Lower lobe of right lung (tissue), 2 donors: ENCODE data around the gene TRAF7. TPM values are rescaled to one million over a fixed set of nuclear protein-coding genes. Genes with fewer than 3 reads are reported as not detected.

Experiments used
- ATAC-seq, 2 donors: fragments of 200-7000 bp; cut with Tn5 transposase; one replicate each; pipeline ENCODE4 v1.9.1; 2020 to 2022; ENCODE audit warnings: mild to moderate bottlenecking in 2 of 2, moderate library complexity in 2 of 2
- DNase-seq: peaks from one replicate; pipeline ENCODE4 v3.0.0-alpha.2; 2020
- H3K27ac ChIP-seq: fragments of 200-600 bp; one replicate; pipeline ENCODE4 v1.8.0; 2022
- H3K27me3 ChIP-seq: fragments of 200-600 bp; one replicate; pipeline ENCODE4 v1.8.0; 2022; ENCODE audit warnings: low read depth
- H3K36me3 ChIP-seq: fragments of 200-600 bp; one replicate; pipeline ENCODE4 v1.8.0; 2022; ENCODE audit warnings: mild to moderate bottlenecking
- H3K4me1 ChIP-seq: fragments of 200-600 bp; one replicate; pipeline ENCODE4 v1.8.0; 2022
- H3K4me3 ChIP-seq: fragments of 200-600 bp; one replicate; pipeline ENCODE4 v1.8.0; 2022; ENCODE audit warnings: mild to moderate bottlenecking
- H3K9me3 ChIP-seq: fragments of 200-600 bp; one replicate; pipeline ENCODE4 v1.8.0; 2022
- intact Hi-C: fragments of 100-400 bp; cut with DNase I; formaldehyde crosslinking; loops from one replicate; pipeline ENCODE4 v1.11.0; 2022
- total RNA-seq: library from RNA; stranded (reverse); fragmentation: NEBNext Ultra II Directional; extraction: Animal tissue kit (Norgen Biotek cat#: 25700); gene quantifications from one replicate; pipeline ENCODE4 v1.2.1, GENCODE V29; 2021
- TF ChIP-seq, protein P1 (sequence below): fragments of 200-600 bp; IDR thresholded peaks from one replicate; pipeline ENCODE4 v1.8.0; 2022; ENCODE audit warnings: antibody characterized with exemption, mild to moderate bottlenecking
- donor health status: DM: no; HTN: yes; CAD: no; lungs with severe emphysema.

TRAF7 gene
- total RNA-seq, 1 donor from 2014 or later, result 61.9 TPM

DNA sequence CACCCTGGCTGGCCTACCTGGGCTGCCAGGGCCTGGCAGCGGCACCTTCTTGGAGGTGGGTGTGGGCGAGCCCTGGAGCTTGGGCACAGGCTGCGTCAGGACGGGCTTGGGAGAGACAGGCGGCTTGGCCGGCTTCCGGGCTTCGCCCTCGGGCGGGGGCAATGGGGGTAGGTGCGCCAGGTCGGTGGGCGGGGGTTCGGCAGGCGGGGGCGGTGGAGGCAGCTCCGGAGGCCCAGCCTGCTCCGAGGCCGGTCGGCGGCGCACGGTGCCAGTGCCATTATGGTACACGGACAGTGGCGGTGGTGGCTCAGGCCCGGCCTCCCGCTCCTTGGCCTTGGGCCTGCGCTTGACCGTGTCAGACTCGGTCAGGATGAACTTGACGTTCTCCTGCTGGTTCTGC, 24.0 kb downstream of the TRAF7 start:
- Histone ChIP-seq H3K4me3 (no peak overlapping the region), H3K27me3 (no peaks in the 10 kb centered on the region), H3K27ac (no peak overlapping the region), H3K4me1 (no peaks in the 10 kb centered on the region), H3K9me3 (no peaks in the 10 kb centered on the region), H3K36me3 (peaks cover 37% of the 10 kb centered on the region)
- TF ChIP-seq, protein P1, sequence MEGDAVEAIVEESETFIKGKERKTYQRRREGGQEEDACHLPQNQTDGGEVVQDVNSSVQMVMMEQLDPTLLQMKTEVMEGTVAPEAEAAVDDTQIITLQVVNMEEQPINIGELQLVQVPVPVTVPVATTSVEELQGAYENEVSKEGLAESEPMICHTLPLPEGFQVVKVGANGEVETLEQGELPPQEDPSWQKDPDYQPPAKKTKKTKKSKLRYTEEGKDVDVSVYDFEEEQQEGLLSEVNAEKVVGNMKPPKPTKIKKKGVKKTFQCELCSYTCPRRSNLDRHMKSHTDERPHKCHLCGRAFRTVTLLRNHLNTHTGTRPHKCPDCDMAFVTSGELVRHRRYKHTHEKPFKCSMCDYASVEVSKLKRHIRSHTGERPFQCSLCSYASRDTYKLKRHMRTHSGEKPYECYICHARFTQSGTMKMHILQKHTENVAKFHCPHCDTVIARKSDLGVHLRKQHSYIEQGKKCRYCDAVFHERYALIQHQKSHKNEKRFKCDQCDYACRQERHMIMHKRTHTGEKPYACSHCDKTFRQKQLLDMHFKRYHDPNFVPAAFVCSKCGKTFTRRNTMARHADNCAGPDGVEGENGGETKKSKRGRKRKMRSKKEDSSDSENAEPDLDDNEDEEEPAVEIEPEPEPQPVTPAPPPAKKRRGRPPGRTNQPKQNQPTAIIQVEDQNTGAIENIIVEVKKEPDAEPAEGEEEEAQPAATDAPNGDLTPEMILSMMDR, result no peak
- ATAC-seq (no peak), DNase-seq (no peak)
- intact Hi-C loops, result no loop called here

GRCh38 chr16:2180461-2180860, 24.9 kb downstream of the TRAF7 start:
- TF ChIP-seq, protein P1, result no peak
- Histone ChIP-seq H3K27me3 (no peaks in the 10 kb centered on the region), H3K4me3 (no peak overlapping the region), H3K27ac (no peak overlapping the region), H3K36me3 (peaks cover 28% of the 10 kb centered on the region), H3K9me3 (no peaks in the 10 kb centered on the region), H3K4me1 (no peaks in the 10 kb centered on the region)
- no peak for ATAC-seq
- DNase-seq, result no peak
- intact Hi-C loops, result no loop called here

- H3K4me1 ChIP-seq, result no peaks in the 10 kb centered on the region
- H3K36me3 ChIP-seq, result peaks cover 20% of the 10 kb centered on the region
- DNase-seq (no peak), ATAC-seq (no peak)
- no peak overlapping the region for H3K4me3 ChIP-seq
- intact Hi-C loops, result no loop called here
- TF ChIP-seq, protein P1, result no peak
- no peaks in the 10 kb centered on the region for H3K9me3 ChIP-seq
- H3K27me3 ChIP-seq, result no peaks in the 10 kb centered on the region
- no peak overlapping the region for H3K27ac ChIP-seq
Measured at GRCh38 chr16:2180962-2181923, 25.7 kb downstream of the TRAF7 start.

- TF ChIP-seq, protein P1, result no peak
- DNase-seq (no peak), ATAC-seq (no peak)
- Histone ChIP-seq H3K36me3 (peaks cover 13% of the 10 kb centered on the region), H3K9me3 (no peaks in the 10 kb centered on the region), H3K4me3 (no peak overlapping the region), H3K27ac (no peak overlapping the region), H3K27me3 (no peaks in the 10 kb centered on the region), H3K4me1 (no peaks in the 10 kb centered on the region)
- intact Hi-C loops, result no loop called here
Measured at GRCh38 chr16:2181952-2182351, 26.4 kb downstream of the TRAF7 start.

DNA sequence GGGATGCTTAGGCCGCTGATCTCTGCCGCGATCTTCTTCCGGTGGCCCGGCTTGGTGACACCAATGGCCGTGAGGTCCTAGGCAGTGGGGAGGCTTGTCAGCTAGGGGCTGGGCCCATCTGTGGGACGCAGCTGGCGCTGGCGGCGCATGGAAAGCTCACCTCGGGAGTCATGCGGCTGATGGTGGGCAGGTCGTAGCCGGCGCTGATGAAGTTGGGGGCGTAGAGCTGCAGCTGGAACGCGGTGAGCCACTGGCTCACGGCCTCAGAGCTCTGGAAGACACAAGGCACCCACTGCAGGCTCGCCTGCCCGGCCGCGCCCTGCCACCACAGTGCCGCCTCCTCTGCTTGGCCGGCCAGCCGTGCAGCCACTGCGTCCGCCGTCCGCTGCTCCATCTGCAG, 28.1 kb downstream of the TRAF7 start:
- no peaks in the 10 kb centered on the region for H3K27me3 ChIP-seq
- no peak overlapping the region for H3K4me3 ChIP-seq
- H3K4me1 ChIP-seq, result no peaks in the 10 kb centered on the region
- DNase-seq (no peak), ATAC-seq (no peak)
- TF ChIP-seq, protein P1, result no peak
- H3K27ac ChIP-seq, result no peak overlapping the region
- intact Hi-C loops, result no loop called here
- no peaks in the 10 kb centered on the region for H3K36me3 ChIP-seq
- no peaks in the 10 kb centered on the region for H3K9me3 ChIP-seq
